Epithelial cell of proximal tubule (primary cell): ENCODE results near the gene ARFGAP3. TPM values are rescaled to one million over a fixed set of nuclear protein-coding genes. Genes with fewer than 3 reads are reported as not detected.

Experiments
- DNase-seq: peaks from one replicate; pipeline ENCODE4 v3.0.0-alpha.2; 2011; ENCODE audit warnings: low read depth
- H3K4me3 ChIP-seq: 2 replicates; pipeline ENCODE4 v1.5.1; 2011; ENCODE audit warnings: low read depth, mild to moderate bottlenecking, low read length
- CTCF ChIP-seq: conservative IDR thresholded peaks from 2 replicates; pipeline ENCODE4 v1.5.1; 2012; ENCODE audit warnings: low read depth, mild to moderate bottlenecking, low read length
- total RNA-seq: library from RNA; depleted of rRNA; stranded (reverse); fragments of >200 nt; gene quantifications from 2 replicates; pipeline ENCODE4 v1.2.3, GENCODE V29; 2015

Gene ARFGAP3
- total RNA-seq, 1 donor from 2014 or later = 62.2 TPM

- DNase-seq = no peak
- H3K4me3 ChIP-seq = no peak overlapping the region
- no peak for TF ChIP-seq CTCF
These were observed 22.4 kb upstream of the ARFGAP3 start for GRCh38 chr22:42879371-42880021.

GRCh38 chr22:42878561-42879305, 21.7 kb upstream of the ARFGAP3 start:
- H3K4me3 ChIP-seq = no peak overlapping the region
- TF ChIP-seq CTCF = no peak
- no peak for DNase-seq

- no peak for TF ChIP-seq CTCF
- no peak for DNase-seq
- no peak overlapping the region for H3K4me3 ChIP-seq
These were observed 20.7 kb upstream of the ARFGAP3 start for GRCh38 chr22:42877597-42878340.

GRCh38 chr22:42877158-42877557, 20.1 kb upstream of the ARFGAP3 start:
- H3K4me3 ChIP-seq = no peak overlapping the region
- no peak for DNase-seq
- no peak for TF ChIP-seq CTCF

- H3K4me3 ChIP-seq = no peak overlapping the region
- TF ChIP-seq CTCF = no peak
- DNase-seq = no peak
These were observed 19.0 kb upstream of the ARFGAP3 start for GRCh38 chr22:42876041-42876440.

- H3K4me3 ChIP-seq = no peak overlapping the region
- DNase-seq = no peak
- TF ChIP-seq CTCF = no peak
These were observed 16.9 kb upstream of the ARFGAP3 start for GRCh38 chr22:42874010-42874409.
